Dermis blood vessel endothelial cell (primary cell): ENCODE data around the gene SFSWAP. TPM values are rescaled to one million over a fixed set of nuclear protein-coding genes. Genes with fewer than 3 reads are reported as not detected.
"Not testable (repeated sequence)": the region's sequence is repeated elsewhere in the genome, so short reads cannot be mapped to it uniquely, and the experiment has no call there.

Experiments used
- DNase-seq: peaks from one replicate; pipeline ENCODE4 v3.0.0; 2010
- total RNA-seq: library from RNA; depleted of rRNA; stranded (reverse); fragments of >200 nt; gene quantifications from 2 replicates; pipeline ENCODE4 v1.2.3, GENCODE V29; 2014

The SFSWAP gene
- total RNA-seq, 1 donor from 2014 or later = 20.6 TPM

DNA sequence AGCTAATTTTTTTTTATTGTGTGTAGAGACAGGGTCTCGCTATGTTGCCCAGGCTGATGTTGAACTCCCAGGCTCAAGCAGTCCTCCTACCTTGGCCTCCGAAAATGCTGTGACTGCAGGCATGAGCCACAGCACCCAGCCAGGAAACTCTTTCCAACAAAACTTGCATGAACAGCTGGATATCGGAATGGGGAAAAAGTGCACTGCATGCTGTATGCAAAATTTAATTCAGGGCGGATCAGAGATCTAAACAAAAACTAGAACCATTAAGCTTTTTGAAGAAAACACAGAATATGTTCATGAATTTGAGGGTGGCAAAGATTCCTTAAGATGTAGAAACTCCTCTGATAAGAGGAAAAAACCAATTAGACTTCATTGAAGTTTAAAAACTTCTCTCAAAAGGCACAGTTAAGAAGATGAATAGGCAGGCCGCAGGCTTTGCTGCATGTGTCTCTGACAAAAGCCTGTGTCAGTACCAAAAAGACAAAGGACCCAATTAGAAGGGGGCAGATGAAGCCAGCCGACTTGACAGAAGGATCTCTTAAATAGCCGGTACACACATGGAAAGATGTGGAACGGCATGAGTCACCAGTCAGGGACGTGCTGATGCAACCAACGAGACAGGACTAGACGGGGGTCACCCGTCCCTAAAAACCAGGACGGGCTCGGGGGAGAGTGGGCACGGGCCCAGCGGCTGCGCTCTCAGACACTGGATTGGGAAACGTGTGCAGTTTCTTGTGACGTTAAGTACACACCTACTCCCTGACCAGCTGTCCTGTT lies 82.5 kb downstream of the SFSWAP start:
- DNase-seq = no peak

DNA sequence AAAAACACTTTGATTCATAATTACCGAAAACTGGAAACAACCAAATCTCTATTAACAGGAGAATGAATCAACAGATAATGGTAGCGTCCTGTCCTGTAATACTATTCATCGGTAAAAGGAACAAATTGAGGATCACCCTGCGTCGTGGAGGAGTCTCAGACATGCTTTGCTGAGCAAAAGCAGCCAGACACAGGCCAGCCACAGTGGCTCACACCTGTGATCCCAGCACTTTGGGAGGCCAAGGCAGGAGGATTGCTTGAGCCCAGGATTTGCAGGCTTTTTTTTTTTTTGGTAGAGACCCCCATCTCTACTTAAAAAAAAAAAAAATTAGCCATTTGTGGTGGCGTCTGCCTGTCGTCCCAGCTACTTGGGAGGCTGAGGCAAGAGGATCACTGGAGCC lies 83.2 kb downstream of the SFSWAP start:
- no peak for DNase-seq

DNA sequence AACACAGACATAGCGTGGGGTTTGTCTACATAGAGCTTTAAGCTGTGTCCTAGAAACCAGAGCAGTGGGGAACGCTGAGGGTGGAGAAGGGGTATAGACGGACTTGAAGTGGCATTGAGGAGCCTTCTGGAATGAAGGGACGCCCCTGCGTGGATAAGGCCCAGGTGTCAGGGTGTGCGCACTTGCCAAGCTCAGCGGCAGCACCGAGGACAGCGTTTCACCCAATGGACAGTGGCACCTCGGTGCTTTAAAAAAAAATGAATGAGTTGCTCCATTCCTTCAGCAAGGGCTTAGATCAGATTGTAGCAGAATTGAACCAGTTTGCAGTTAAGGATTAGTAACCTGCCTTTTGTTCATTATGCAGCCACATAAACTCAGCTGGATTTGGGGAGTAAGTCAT lies 83.7 kb downstream of the SFSWAP start:
- DNase-seq = no peak

DNA sequence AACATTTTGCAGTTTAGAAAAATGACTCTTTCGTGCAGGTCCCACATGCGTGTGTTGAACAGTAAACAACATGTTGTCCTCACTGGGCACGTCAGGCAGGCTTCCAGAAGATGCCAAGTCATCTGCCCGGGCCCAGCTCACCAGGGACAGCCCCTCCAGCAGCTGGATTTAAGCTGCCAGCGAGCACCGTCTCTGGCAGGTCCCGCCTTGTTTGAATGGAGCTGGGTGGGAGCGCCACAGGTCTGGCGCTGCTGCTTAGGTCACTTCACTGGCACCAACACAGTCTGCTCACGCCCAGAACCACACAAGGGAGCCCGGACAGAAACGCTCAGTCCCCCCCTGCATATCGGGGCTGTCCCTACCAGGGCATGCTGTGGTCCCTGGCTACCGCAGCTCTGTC lies 84.2 kb downstream of the SFSWAP start:
- DNase-seq = no peak

DNA sequence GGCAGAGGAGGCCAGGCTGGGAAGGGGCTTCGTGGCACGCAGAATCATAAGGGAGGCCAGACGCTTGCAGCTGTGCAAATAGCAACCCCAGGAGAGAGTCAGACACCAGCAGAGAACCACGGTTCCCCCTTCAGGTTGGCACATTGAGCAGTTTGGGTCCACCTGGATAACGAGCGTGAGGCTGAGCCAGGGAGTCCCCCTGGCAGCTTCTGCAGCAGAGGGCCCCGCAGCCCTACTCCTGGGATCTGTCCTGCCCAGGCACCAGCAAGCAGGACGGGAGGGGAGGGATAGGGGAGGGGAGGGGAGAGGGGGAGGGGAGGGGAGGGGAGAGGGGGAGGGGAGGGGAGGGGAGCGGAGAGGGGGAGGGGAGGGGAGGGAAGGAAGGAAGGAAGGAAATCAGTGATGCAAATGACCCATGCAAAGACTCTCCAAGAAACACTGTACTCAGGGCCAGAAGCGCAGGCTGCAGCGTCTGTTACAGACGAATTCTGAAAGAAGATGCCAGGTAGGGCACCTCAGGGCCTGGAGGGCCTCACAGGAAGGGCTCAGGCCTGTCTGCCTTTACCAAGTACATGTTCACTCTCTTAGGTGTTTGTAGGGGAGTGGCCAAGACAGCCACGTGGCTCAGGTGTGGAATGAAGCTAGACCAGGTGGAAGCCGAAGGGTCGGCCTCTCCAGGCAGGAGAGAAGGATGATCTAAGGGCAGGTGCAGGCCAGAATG lies 85.0 kb downstream of the SFSWAP start:
- peak; percentile 15 for DNase-seq

DNA sequence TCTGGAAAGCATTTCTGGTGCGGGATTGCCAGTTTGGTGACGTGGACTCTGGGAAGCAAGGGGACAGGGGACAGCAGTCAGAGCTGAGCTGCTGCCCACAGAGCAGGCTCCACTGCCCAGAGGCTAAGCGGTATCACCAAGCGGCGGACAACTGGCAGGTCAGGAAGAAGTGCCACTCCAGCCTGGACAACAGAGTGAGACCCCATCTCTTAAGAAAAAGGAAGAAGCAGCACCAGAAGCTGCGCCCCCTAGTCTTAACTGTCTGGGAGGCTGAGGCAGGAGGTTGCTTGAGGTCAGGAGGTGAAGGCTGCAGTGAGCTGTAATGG lies 85.5 kb downstream of the SFSWAP start:
- DNase-seq = no peak

DNA sequence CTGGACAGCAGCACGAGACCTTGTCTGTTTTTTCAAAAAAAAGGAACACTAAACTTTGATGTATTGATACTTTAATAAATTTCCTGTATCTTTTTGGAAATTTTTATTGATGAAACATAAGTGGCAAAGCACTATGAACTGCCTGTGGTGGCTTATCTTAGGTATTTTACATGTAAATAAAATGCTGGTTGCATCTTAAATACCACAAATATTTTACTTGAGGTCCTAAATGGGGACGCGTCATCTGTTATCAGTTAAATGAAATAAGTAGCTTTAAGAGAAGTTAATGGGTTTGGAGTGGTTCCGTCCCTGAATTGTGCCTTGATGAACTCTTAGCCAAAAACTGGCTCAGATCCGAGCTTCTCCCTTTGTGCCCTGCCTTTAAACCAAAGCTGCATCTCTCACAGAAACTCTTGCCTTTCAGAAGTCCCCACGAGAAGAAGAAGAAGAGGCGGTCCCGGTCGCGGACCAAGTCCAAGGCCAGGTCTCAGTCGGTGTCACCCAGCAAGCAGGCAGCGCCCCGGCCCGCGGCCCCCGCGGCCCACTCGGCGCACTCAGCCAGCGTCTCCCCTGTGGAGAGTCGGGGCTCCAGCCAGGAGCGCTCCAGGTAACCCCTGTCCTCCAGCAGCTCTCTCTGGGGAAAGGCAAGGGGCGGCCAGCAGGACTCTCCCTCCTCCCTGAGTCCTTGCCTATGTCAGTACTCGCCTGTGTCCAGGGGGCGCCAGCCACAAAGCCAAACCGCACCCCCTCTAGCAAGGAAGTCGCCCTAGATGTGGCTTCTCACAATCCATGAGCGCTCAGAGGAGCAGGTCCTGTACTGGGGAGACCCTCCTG lies 86.1 kb downstream of the SFSWAP start:
- DNase-seq = no peak

DNA sequence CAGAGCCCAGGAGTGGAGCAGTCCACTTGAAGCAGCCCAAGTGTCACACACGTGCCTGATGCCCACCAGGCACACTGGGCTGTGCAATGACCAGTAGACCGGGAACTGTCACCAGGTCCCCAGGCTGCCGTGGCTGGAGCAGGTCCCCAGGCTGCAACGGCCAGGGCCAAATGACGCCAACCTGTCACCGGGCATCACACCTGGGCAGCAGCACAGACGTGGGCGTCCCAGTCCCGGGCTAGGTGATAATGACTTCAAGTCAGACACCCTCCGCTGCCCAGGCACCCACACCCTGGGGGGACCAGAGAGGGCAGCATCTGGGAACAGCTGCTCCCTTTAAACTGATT lies 86.7 kb downstream of the SFSWAP start:
- DNase-seq = no peak

DNA sequence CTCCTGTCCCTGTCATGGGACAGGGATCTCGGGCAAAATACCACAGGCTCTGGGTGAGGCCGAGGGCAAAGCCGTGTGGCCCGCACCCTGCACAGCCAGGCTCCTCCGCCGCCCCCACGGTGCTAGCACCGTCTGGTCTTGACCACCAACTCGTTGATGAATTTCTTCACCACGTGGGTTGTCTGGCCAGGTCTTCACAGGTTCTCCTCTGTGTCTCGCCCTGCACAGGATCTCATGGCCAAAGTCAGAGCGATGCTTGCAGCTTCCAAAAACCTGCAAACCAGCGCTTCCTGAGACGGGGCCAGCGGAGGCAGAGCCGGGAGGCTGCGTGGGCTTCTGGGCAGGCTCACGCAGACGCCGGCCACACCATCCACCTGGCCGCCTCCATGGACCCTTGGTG lies 88.3 kb downstream of the SFSWAP start:
- no peak for DNase-seq

DNA sequence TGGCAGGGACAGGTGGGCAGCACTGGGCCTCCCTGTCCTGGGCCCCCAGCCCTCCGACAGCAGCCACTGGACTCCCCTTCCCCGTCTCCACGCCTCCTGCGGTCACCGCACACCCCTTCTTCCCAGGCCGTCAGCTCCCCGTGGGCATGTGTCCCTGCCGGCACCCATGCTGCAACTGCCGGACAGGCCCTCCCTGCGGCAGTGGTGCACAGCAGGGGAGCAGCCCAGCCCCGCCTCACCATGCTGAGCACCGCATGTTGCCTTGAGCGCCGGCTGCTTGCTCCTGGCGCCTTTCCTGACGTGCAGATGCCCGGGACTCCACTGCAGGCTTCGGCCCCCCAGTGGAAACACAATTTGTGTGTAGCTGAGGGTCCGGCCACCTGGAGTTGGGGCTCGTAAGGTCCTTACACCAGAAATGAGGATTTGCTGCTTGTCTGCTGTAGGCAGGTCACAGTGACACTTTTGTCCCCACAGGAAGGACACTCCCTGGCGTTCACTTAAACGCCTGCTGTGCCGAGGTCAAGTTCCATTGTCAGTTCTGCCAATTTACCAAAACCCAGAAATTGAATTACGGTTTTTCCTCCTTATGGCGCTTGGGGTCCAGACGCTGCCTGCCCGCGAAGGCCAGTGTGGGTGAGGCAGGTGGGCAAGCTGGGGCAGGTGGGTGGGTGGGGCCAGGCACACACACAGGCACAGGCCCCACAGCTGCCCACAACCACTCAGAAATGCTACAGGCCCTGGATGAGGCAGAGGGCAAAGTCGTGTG lies 89.1 kb downstream of the SFSWAP start:
- no peak for DNase-seq

DNA sequence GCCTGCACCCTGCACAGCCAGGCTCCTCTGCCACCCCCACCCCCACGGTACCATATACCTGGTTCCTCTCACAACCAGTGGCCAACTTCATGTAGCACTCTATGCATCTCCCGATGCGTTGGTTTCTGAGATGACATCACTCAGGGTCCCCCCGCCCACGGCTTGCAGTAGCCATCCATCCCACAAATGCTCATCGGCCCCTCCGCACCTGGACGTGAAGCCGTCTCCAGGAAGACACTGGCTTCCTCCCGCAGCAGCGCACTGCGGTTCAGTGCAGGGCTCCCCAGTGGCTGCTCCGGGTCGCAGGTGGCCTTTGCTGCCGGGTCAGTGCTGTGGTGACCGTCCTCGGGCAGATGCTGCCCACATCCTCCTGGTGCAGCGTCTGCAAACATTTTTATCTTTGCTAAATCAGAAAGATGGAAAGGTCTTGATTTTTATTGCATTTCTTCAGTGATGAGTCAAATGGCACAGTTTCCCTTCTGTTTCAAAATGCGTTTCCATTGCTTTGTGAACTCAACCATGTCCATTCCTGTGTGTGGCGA lies 89.8 kb downstream of the SFSWAP start:
- DNase-seq = no peak

DNA sequence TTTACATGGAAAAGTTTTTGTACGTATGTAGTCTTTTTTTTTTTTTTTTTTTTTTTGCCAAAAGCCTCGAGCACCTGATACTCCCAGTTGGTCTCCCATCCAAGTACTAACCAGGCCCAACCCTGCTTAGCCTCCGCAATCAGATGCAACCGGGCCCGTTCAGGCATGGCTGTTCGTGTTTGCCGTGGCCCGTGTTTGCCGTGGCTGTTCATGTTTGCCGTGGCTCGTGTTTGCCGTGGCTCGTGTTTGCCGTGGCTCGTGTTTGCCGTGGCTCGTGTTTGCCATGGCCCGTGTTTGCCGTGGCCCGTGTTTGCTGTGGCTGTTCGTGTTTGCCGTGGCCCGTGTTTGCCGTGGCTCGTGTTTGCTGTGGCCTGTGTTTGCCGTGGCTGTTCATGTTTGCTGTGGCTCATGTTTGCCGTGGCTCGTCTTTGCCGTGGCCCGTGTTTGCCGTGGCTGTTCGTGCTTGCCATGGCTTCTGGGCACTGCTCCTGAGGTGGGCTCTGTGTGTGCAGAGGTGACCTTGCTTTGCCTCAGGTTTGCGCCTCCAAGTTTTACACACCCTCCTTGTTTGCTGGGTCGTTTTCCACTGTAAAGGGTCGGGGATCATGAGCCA lies 90.5 kb downstream of the SFSWAP start:
- DNase-seq = no peak

DNA sequence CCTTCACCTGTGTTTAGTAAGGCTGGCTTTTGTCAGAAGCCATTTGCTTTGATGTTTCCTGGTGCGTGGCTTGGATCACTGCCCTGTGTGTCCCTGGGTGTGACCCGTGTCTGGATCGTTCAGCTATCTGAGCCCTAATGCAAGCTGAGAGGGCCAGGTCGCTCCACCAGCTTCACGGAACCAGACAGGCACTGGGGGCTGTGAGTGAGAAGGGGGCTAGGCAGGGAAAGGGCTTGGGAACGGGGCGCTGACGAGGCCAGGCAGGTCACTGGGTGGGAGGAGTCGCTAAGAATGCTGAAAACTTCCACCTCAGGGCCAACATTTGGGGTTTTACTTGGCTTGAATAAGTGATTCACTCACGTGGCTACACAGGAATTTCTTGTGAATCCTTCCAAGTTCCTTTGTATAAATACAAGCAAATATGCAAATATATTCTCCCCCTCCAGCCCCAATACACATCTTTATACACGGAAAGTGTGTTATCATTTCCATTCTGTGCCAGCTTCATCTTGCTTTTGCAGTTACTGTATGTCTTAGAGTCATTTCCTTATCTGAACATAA lies 93.2 kb downstream of the SFSWAP start:
- peak; percentile 43 for DNase-seq

DNA sequence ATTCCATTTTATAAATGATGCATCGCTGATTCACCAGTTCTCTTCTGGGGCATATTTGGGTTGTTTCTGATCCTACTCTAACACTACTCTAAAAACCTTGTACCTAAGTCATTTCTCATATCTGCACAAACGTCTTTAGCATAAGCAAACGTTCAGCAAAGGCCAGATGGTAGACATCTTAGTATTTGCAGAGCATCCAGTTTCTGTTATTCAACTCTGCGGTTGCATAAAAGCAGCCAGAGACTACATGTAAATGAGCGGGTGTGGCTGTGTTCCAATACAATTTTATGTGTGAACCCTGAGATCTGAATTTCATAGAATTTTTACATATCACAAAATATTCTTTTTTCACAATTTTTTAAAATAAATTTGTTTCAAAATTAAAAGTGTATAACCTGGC lies 94.5 kb downstream of the SFSWAP start:
- DNase-seq = no peak

DNA sequence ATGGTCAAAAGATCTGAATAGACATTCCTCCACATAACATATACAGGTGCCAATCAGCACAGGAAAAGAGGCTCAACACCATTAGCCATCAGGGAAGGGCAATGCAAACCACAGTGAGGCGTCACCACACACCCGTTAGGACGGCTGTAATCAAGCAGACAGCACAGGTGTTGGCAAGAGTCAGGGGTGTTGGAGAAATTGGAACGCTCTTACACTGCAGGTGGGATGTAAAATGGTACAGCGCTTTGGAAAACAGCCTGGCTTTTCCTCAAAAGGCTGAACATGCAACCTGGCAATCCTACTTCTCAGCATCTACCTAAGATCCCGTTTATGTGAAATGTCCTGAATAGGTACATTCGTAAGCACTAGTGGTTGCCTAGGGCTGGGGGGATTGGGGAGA lies 95.8 kb downstream of the SFSWAP start:
- no peak for DNase-seq

DNA sequence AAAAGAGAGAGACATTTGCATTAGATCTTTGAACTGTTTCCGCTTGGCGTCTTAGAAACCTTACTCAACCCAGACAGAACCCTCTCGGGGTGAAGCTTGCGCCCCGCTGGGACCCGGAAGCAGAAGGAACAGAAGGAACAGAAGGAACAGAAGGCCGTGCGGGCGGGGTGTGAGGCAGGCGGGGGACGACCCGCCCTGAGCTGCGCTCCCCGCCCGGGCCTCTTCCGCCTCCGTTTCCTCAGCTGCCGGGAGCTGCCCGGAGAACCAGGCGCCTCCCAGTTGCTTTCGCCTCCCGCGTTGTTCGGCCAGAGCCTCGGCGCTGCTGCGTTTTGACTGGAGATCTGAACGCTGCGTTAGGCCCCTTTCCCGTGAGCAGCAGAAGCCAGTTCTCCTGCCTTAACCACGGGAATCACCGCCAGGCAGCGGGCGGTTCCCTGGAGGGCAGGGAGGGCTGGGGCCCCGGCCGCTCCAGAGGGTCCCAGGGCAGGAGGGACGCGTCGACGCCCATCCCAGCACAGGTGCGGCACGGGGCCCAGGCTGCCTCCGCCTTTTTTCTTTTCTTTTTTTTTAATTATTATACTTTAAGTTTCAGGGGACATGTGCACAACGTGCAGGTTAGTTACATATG lies 98.0 kb downstream of the SFSWAP start:
- peak; percentile 46 for DNase-seq

DNA sequence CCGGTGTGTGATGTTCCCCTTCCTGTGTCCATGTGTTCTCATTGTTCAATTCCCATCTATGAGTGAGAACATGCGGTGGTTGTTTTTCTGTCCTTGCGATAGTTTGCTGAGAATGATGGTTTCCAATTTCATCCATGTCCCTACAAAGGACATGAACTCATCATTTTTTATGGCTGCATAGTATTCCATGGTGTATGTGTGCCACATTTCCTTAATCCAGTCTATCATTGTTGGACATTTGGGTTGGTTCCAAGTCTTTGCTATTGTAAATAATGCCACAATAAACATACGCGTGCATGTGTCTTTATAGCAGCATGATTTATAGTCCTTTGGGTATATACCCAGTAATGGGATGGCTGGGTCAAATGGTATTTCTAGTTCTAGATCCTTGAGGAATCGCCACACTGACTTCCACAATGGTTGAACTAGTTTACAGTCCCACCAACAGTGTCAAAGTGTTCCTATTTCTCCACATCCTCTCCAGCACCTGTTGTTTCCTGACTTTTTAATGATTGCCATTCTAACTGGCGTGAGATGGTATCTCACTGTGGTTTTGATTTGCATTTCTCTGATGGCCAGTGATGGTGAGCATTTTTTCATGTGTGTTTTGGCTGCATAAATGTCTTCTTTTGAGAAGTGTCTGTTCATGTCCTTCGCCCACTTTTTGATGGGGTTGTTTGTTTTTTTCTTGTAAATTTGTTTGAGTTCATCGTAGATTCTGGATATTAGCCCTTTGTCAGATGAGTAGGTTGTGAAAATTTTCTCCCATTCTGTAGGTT lies 98.8 kb downstream of the SFSWAP start:
- DNase-seq = not testable (repeated sequence)

DNA sequence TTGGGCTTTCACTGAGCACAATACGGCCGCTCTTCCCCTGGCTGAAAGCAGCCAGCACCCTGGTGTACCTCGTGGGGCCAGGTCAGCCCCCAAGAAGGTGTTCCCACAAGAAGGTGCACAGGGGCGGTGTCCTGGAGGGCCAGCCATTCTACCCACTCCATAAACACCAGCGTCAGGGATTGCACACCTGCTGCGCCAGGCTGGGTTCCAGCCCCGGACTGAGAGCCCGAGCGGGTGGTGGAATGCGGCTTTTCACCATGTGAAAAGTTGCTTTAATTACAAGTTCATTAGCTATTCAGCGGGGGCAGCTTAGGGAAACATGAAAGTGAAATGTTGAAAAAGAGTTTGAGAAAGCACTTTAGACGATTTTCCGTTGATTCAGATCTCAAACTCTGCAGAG lies 99.8 kb downstream of the SFSWAP start:
- no peak for DNase-seq

DNA sequence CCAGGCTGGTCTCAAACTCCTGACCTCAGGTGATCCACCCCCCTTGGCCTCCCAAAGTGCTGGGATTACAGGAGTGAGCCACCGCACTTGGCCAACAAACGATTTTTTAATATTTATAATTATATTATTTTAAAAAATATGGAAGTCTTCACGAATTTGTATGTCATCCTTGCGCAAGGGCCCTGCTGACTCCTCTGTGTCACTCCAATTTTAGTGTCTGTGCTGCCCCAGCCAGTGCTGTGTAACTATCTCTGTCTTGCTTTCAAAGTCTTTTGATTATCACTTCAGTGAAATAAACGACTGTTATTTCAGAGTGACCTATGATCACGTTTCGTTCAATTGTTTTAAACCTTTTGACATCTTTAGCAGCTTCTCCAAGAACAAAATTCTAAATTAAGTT lies 104.2 kb downstream of the SFSWAP start:
- DNase-seq = no peak

DNA sequence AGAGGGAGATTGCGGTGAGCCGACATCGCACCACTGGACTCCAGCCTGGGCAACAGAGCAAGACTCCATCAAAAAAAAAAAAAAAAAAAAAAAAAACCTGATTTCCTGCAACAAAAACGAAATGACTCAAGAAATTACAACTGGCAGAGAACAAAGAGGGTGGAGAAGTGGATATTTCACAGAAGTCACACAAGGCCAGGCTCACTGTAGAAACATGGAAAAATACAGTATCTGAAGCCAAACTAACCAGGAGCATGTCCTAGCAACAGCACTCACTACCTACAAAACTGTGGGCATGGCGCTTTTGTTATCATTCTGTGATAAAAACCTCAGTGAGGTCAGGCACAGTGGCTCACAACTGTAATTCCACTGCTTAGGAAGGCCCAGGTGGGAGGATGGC lies 105.6 kb downstream of the SFSWAP start:
- DNase-seq = no peak

DNA sequence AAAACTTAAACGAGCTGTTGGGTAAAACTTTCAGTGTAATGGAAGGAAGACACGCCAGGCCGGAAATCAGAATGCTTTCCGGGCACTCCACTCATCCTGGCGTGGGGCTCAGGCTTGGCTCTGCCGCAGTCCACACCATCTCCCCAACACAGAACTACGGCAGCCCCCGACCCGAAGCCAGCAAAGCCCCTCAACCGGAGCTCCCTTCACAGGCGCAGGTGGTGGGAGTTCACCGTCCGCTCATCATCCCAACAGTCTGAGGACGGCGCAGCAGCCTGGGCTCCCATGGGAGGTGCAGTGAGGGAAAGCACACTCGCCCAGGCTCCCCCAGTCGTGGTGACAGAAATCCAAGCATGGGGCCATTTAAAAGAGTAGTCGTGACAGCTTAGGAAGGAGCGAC lies 106.4 kb downstream of the SFSWAP start:
- no peak for DNase-seq
